PC-9 (cell line): Measurements from ENCODE around the gene DISC1. TPM values are rescaled to one million over a fixed set of nuclear protein-coding genes. Genes with fewer than 3 reads are reported as not detected.
"Not testable (repeated sequence)": the region's sequence is repeated elsewhere in the genome, so short reads cannot be mapped to it uniquely, and the experiment has no call there.

Experiments used
- BruUV-seq: library from RNA; stranded (reverse); fragments of 400-500 nt; replicated peaks from 2 replicates; lab custom pipeline; 2021; lab: Mats Ljungman, UMichigan
- CTCF ChIA-PET: fragments of 300-600 bp; sonication (Branson Sonifier 250); formaldehyde crosslinking; loops from one replicate; lab custom pipeline; 2022; ENCODE audit warnings: antibody characterized with exemption; lab: Charles Lee
- POLR2A ChIA-PET: fragments of 300-600 bp; sonication (Branson Sonifier 250); formaldehyde crosslinking; loops from one replicate; lab custom pipeline; 2022; ENCODE audit warnings: antibody characterized with exemption; ENCODE audit not compliant: unreplicated experiment; lab: Charles Lee
- DNase-seq, 2 experiments: peaks; one replicate each; pipeline versions ENCODE4 v3.0.0 to v3.0.0-alpha.2; 2015 to 2022; ENCODE audit warnings: mixed read lengths in 1 of 2
- H2AFZ ChIP-seq: fragments of 200-600 bp; sonication (generic); 2 replicates; pipeline ENCODE4 v1.8.1; 2017; ENCODE audit warnings: antibody characterized with exemption
- H3F3A ChIP-seq: fragments of 200-600 bp; sonication (generic); 2 replicates; pipeline ENCODE4 v1.8.1; 2017; ENCODE audit warnings: antibody characterized with exemption, mild to moderate bottlenecking, low read depth; ENCODE audit not compliant: insufficient read depth
- H3K27ac ChIP-seq: fragments of 200-600 bp; sonication (generic); 2 replicates; pipeline ENCODE4 v1.6.1; 2016; ENCODE audit warnings: mixed run types
- H3K27me3 ChIP-seq: fragments of 200-600 bp; sonication (generic); 2 replicates; pipeline ENCODE4 v1.6.1; 2016; ENCODE audit warnings: low read depth, mixed run types; ENCODE audit not compliant: insufficient read depth
- H3K36me3 ChIP-seq: fragments of 200-600 bp; sonication (generic); 2 replicates; pipeline ENCODE4 v1.6.1; 2016; ENCODE audit warnings: low read depth, mixed run types
- H3K4me1 ChIP-seq: fragments of 200-600 bp; sonication (generic); replicated peaks from 2 replicates; pipeline ENCODE4 v1.6.1; 2016; ENCODE audit warnings: mixed run types; ENCODE audit not compliant: insufficient read depth
- H3K4me2 ChIP-seq: fragments of 200-600 bp; sonication (generic); 2 replicates; pipeline ENCODE4 v1.6.1; 2017; ENCODE audit warnings: mixed run types
- H3K4me3 ChIP-seq: fragments of 200-600 bp; sonication (generic); 2 replicates; pipeline ENCODE4 v1.6.1; 2016; ENCODE audit warnings: mixed run types
- H3K79me2 ChIP-seq: fragments of 200-600 bp; sonication (generic); 2 replicates; pipeline ENCODE4 v1.6.1; 2017; ENCODE audit warnings: low read depth, mixed run types
- H3K9me2 ChIP-seq: fragments of 200-600 bp; sonication (generic); 2 replicates; pipeline ENCODE4 v1.8.1; 2017; ENCODE audit warnings: mild to moderate bottlenecking; ENCODE audit not compliant: insufficient read depth
- H3K9me3 ChIP-seq: fragments of 200-600 bp; sonication (generic); 2 replicates; pipeline ENCODE4 v1.8.1; 2016; ENCODE audit warnings: low read depth; ENCODE audit not compliant: insufficient read depth
- H4K20me1 ChIP-seq: fragments of 200-600 bp; sonication (generic); 2 replicates; pipeline ENCODE4 v1.8.1; 2017; ENCODE audit not compliant: insufficient read depth
- CTCF ChIP-seq: fragments of 200-600 bp; sonication (generic); conservative IDR thresholded peaks from 2 replicates; pipeline ENCODE4 v1.6.1; 2017; ENCODE audit warnings: mixed run types, antibody characterized with exemption, mild to moderate bottlenecking, moderate library complexity
- EZH2 ChIP-seq: fragments of 200-600 bp; sonication (generic); IDR thresholded peaks from 2 replicates; pipeline ENCODE4 v1.8.0; 2017; ENCODE audit warnings: antibody characterized with exemption, low read depth
- intact Hi-C: fragments of 100-400 bp; cut with micrococcal nuclease; formaldehyde crosslinking; loops from one replicate; pipeline ENCODE4 v1.10.0; 2022; ENCODE audit not compliant: unreplicated experiment
- total RNA-seq: library from RNA; stranded (reverse); gene quantifications from 2 replicates; pipeline ENCODE4 v1.2.3, GENCODE V29; 2021

DISC1 gene
- total RNA-seq, 1 experiment from 2014 or later = 7.4 TPM

GRCh38 chr1:231778009-231778719 lies 151.6 kb downstream of the DISC1 start:
- Histone ChIP-seq H3K27ac (peak overlapping the region; percentile 76), H3K79me2 (no peaks in the 10 kb centered on the region), H3K9me3 (no peaks in the 10 kb centered on the region), H3K36me3 (no peaks in the 10 kb centered on the region), H3K9me2 (no peaks in the 10 kb centered on the region; the same call in 1 of the 2 replicates), H4K20me1 (no peaks in the 10 kb centered on the region), H3K27me3 (no peaks in the 10 kb centered on the region), H3K4me3 (no peak overlapping the region; the same call in 1 of the 2 replicates), H3K4me1 (peaks cover 36% of the 10 kb centered on the region), H2AFZ (no peak overlapping the region; the same call in 1 of the 2 replicates), H3F3A (peaks cover 15% of the 10 kb centered on the region), H3K4me2 (peak overlapping the region; percentile 53)
- ChIA-PET CTCF (no interaction called here), POLR2A (interaction anchor here (0.5 kb wide), 1 partner anchor 88 kb away, joined by 10 read pairs; no protein-coding TSS in a partner anchor)
- no TSS peak for BruUV-seq
- TF ChIP-seq EZH2 (no peak), CTCF (no peak)
- intact Hi-C loops = loop anchor here (2.0 to 5.0 kb wide), 2 partner anchors 51 to 151 kb away; partner anchors contain the start of gene DISC1
- peak; percentile 78 to 86 for DNase-seq

GRCh38 chr1:231779081-231779480 lies 152.5 kb downstream of the DISC1 start:
- Histone ChIP-seq H3F3A (peaks cover 15% of the 10 kb centered on the region), H3K9me2 (no peaks in the 10 kb centered on the region; the same call in 1 of the 2 replicates), H3K79me2 (no peaks in the 10 kb centered on the region), H3K9me3 (no peaks in the 10 kb centered on the region), H3K36me3 (no peaks in the 10 kb centered on the region), H3K4me2 (no peak overlapping the region), H3K27me3 (no peaks in the 10 kb centered on the region), H3K4me1 (peaks cover 31% of the 10 kb centered on the region), H3K27ac (peak overlapping the region; percentile 76; the same call in 1 of the 2 replicates), H4K20me1 (no peaks in the 10 kb centered on the region), H2AFZ (no peak overlapping the region), H3K4me3 (no peak overlapping the region)
- no peak for TF ChIP-seq CTCF
- TF ChIP-seq EZH2 = no peak
- intact Hi-C loops = loop anchor here (2.0 to 5.0 kb wide), 2 partner anchors 50 to 152 kb away; partner anchors contain the start of gene DISC1
- POLR2A ChIA-PET = no interaction called here
- DNase-seq = no peak
- CTCF ChIA-PET = no interaction called here
- no TSS peak for BruUV-seq

GRCh38 chr1:231781892-231782291 lies 155.3 kb downstream of the DISC1 start:
- no TSS peak for BruUV-seq

DNA sequence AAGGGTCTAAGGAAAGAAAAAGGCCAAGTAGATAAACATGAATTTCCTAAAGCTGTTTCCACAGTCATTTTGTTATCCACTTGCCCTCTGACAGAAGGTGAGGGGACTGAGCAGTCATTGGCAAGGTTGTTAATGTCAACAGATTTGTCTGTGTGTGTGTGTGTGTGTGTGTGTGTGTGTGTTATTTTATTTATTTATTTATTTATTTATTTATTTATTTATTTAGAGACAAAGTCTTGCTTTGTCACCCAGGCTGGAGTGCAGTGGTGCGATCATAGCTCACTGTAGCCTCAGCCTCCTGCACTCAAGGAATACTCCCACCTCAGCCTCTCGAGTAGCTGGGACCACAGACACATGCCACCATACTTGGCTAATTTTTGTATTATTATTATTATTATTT lies 158.5 kb downstream of the DISC1 start:
- H3K4me2 ChIP-seq, POLR2A ChIA-PET: not testable (repeated sequence)
- CTCF ChIA-PET = interaction anchor here (0.6 kb wide), 1 partner anchor 1800 kb away, joined by 3 read pairs; no protein-coding TSS in a partner anchor

More at GRCh38 chr1:231781892-231782291, 155.3 kb downstream of the DISC1 start:
- Histone ChIP-seq H2AFZ (no peak overlapping the region), H3K27me3 (no peaks in the 10 kb centered on the region), H3K79me2 (no peaks in the 10 kb centered on the region), H3F3A (peaks cover 15% of the 10 kb centered on the region), H3K27ac (no peak overlapping the region), H3K9me3 (no peaks in the 10 kb centered on the region), H4K20me1 (no peaks in the 10 kb centered on the region), H3K36me3 (no peaks in the 10 kb centered on the region), H3K4me3 (no peak overlapping the region), H3K4me1 (peaks cover 31% of the 10 kb centered on the region), H3K9me2 (no peaks in the 10 kb centered on the region), H3K4me2 (no peak overlapping the region)
- TF ChIP-seq CTCF (no peak), EZH2 (no peak)
- DNase-seq = no peak
- ChIA-PET CTCF (interaction anchor here (1.5 kb wide), 1 partner anchor 25 kb away, joined by 4 read pairs; no protein-coding TSS in a partner anchor), POLR2A (no interaction called here)
- intact Hi-C loops = no loop called here

More for the DNA sequence above, 158.5 kb downstream of the DISC1 start:
- H3K36me3 ChIP-seq, H4K20me1 ChIP-seq, DNase-seq, H3K27ac ChIP-seq, H3K4me3 ChIP-seq, H3F3A ChIP-seq, intact Hi-C loops, BruUV-seq, H3K27me3 ChIP-seq, H3K9me3 ChIP-seq, H3K79me2 ChIP-seq, H2AFZ ChIP-seq, H3K9me2 ChIP-seq, H3K4me1 ChIP-seq: not testable (repeated sequence)
